PC-9 (cell line): ENCODE data around the gene KLRC1. TPM values are rescaled to one million over a fixed set of nuclear protein-coding genes. Genes with fewer than 3 reads are reported as not detected.

Experiments used
- BruUV-seq: library from RNA; stranded (reverse); fragments of 400-500 nt; replicated peaks from 2 replicates; lab custom pipeline; 2021; lab: Mats Ljungman, UMichigan
- CTCF ChIA-PET: fragments of 300-600 bp; sonication (Branson Sonifier 250); formaldehyde crosslinking; loops from one replicate; lab custom pipeline; 2022; ENCODE audit warnings: antibody characterized with exemption; lab: Charles Lee
- POLR2A ChIA-PET: fragments of 300-600 bp; sonication (Branson Sonifier 250); formaldehyde crosslinking; loops from one replicate; lab custom pipeline; 2022; ENCODE audit warnings: antibody characterized with exemption; ENCODE audit not compliant: unreplicated experiment; lab: Charles Lee
- DNase-seq, 2 experiments: peaks; one replicate each; pipeline versions ENCODE4 v3.0.0 to v3.0.0-alpha.2; 2015 to 2022; ENCODE audit warnings: mixed read lengths in 1 of 2
- H2AFZ ChIP-seq: fragments of 200-600 bp; sonication (generic); 2 replicates; pipeline ENCODE4 v1.8.1; 2017; ENCODE audit warnings: antibody characterized with exemption
- H3F3A ChIP-seq: fragments of 200-600 bp; sonication (generic); 2 replicates; pipeline ENCODE4 v1.8.1; 2017; ENCODE audit warnings: antibody characterized with exemption, mild to moderate bottlenecking, low read depth; ENCODE audit not compliant: insufficient read depth
- H3K27ac ChIP-seq: fragments of 200-600 bp; sonication (generic); 2 replicates; pipeline ENCODE4 v1.6.1; 2016; ENCODE audit warnings: mixed run types
- H3K27me3 ChIP-seq: fragments of 200-600 bp; sonication (generic); 2 replicates; pipeline ENCODE4 v1.6.1; 2016; ENCODE audit warnings: low read depth, mixed run types; ENCODE audit not compliant: insufficient read depth
- H3K36me3 ChIP-seq: fragments of 200-600 bp; sonication (generic); 2 replicates; pipeline ENCODE4 v1.6.1; 2016; ENCODE audit warnings: low read depth, mixed run types
- H3K4me1 ChIP-seq: fragments of 200-600 bp; sonication (generic); replicated peaks from 2 replicates; pipeline ENCODE4 v1.6.1; 2016; ENCODE audit warnings: mixed run types; ENCODE audit not compliant: insufficient read depth
- H3K4me2 ChIP-seq: fragments of 200-600 bp; sonication (generic); 2 replicates; pipeline ENCODE4 v1.6.1; 2017; ENCODE audit warnings: mixed run types
- H3K4me3 ChIP-seq: fragments of 200-600 bp; sonication (generic); 2 replicates; pipeline ENCODE4 v1.6.1; 2016; ENCODE audit warnings: mixed run types
- H3K79me2 ChIP-seq: fragments of 200-600 bp; sonication (generic); 2 replicates; pipeline ENCODE4 v1.6.1; 2017; ENCODE audit warnings: low read depth, mixed run types
- H3K9me2 ChIP-seq: fragments of 200-600 bp; sonication (generic); 2 replicates; pipeline ENCODE4 v1.8.1; 2017; ENCODE audit warnings: mild to moderate bottlenecking; ENCODE audit not compliant: insufficient read depth
- H3K9me3 ChIP-seq: fragments of 200-600 bp; sonication (generic); 2 replicates; pipeline ENCODE4 v1.8.1; 2016; ENCODE audit warnings: low read depth; ENCODE audit not compliant: insufficient read depth
- H4K20me1 ChIP-seq: fragments of 200-600 bp; sonication (generic); 2 replicates; pipeline ENCODE4 v1.8.1; 2017; ENCODE audit not compliant: insufficient read depth
- CTCF ChIP-seq: fragments of 200-600 bp; sonication (generic); conservative IDR thresholded peaks from 2 replicates; pipeline ENCODE4 v1.6.1; 2017; ENCODE audit warnings: mixed run types, antibody characterized with exemption, mild to moderate bottlenecking, moderate library complexity
- EZH2 ChIP-seq: fragments of 200-600 bp; sonication (generic); IDR thresholded peaks from 2 replicates; pipeline ENCODE4 v1.8.0; 2017; ENCODE audit warnings: antibody characterized with exemption, low read depth
- intact Hi-C: fragments of 100-400 bp; cut with micrococcal nuclease; formaldehyde crosslinking; loops from one replicate; pipeline ENCODE4 v1.10.0; 2022; ENCODE audit not compliant: unreplicated experiment
- total RNA-seq: library from RNA; stranded (reverse); gene quantifications from 2 replicates; pipeline ENCODE4 v1.2.3, GENCODE V29; 2021

Gene KLRC1
- total RNA-seq, 1 experiment from 2014 or later = not detected

GRCh38 chr12:10405294-10405693 lies 47.9 kb downstream of the KLRC1 start:
- POLR2A ChIA-PET = interaction anchor here (0.5 kb wide), 1 partner anchor 39 kb away, joined by 5 read pairs; no protein-coding TSS in a partner anchor
- H3K27ac ChIP-seq = no peak overlapping the region
- CTCF ChIA-PET = interaction anchor here (0.6 kb wide), 1 partner anchor 1748 kb away, joined by 3 read pairs; no protein-coding TSS in a partner anchor
- H3K4me1 ChIP-seq = no peaks in the 10 kb centered on the region
- H3K36me3 ChIP-seq = no peaks in the 10 kb centered on the region
- no peak overlapping the region for H3K4me3 ChIP-seq
- no TSS peak for BruUV-seq
- no peaks in the 10 kb centered on the region for H4K20me1 ChIP-seq
- H2AFZ ChIP-seq = no peak overlapping the region
- DNase-seq = peak in 1 of 2 experiments; percentile 45
- no peak overlapping the region for H3K4me2 ChIP-seq
- no peaks in the 10 kb centered on the region; the same call in 1 of the 2 replicates for H3K9me2 ChIP-seq
- intact Hi-C loops = no loop called here
- H3K9me3 ChIP-seq = peaks cover under 1% of the 10 kb centered on the region; the same call in 1 of the 2 replicates
- no peaks in the 10 kb centered on the region for H3K79me2 ChIP-seq
- H3K27me3 ChIP-seq = no peaks in the 10 kb centered on the region
- no peak for TF ChIP-seq CTCF
- no peak for TF ChIP-seq EZH2
- 0 out of 2 replicates have a peak, but pooled peaks cover 5% of the 10 kb centered on the region for H3F3A ChIP-seq

- intact Hi-C loops = no loop called here
These were observed 48.4 kb downstream of the KLRC1 start for GRCh38 chr12:10404798-10405197.

GRCh38 chr12:10400829-10401228 lies 52.3 kb downstream of the KLRC1 start:
- no TSS peak for BruUV-seq
- intact Hi-C loops = no loop called here
- Histone ChIP-seq H2AFZ (no peak overlapping the region), H3K9me2 (no peaks in the 10 kb centered on the region; the same call in 1 of the 2 replicates), H3K4me2 (no peak overlapping the region), H3K36me3 (0 out of 2 replicates have a peak, but pooled peaks cover 3% of the 10 kb centered on the region), H3K9me3 (peaks cover 4% of the 10 kb centered on the region; the same call in 1 of the 2 replicates), H3K79me2 (no peaks in the 10 kb centered on the region), H3K27me3 (no peaks in the 10 kb centered on the region), H4K20me1 (no peaks in the 10 kb centered on the region), H3K27ac (no peak overlapping the region), H3F3A (0 out of 2 replicates have a peak, but pooled peaks cover 3% of the 10 kb centered on the region), H3K4me1 (peaks cover 12% of the 10 kb centered on the region; the same call in 1 of the 2 replicates), H3K4me3 (no peak overlapping the region)
- ChIA-PET CTCF (interaction anchor here (0.6 kb wide), 1 partner anchor 54 kb away, joined by 3 read pairs; no protein-coding TSS in a partner anchor), POLR2A (interaction anchor here (0.7 kb wide), 1 partner anchor 261 kb away, joined by 3 read pairs; no protein-coding TSS in a partner anchor)
- no peak for TF ChIP-seq CTCF
- TF ChIP-seq EZH2 = no peak
- no peak for DNase-seq

More at GRCh38 chr12:10404798-10405197, 48.4 kb downstream of the KLRC1 start:
- Histone ChIP-seq H3F3A (0 out of 2 replicates have a peak, but pooled peaks cover 2% of the 10 kb centered on the region), H2AFZ (no peak overlapping the region), H3K4me1 (no peaks in the 10 kb centered on the region), H3K4me3 (no peak overlapping the region), H3K4me2 (no peak overlapping the region), H3K36me3 (no peaks in the 10 kb centered on the region), H3K9me3 (peaks cover 4% of the 10 kb centered on the region; the same call in 1 of the 2 replicates), H3K27ac (no peak overlapping the region), H3K9me2 (no peaks in the 10 kb centered on the region; the same call in 1 of the 2 replicates), H3K27me3 (no peaks in the 10 kb centered on the region), H3K79me2 (no peaks in the 10 kb centered on the region), H4K20me1 (no peaks in the 10 kb centered on the region)
- no peak for DNase-seq
- no peak for TF ChIP-seq EZH2
- no peak for TF ChIP-seq CTCF
- CTCF ChIA-PET = interaction anchor here (0.6 kb wide), 1 partner anchor 1748 kb away, joined by 3 read pairs; no protein-coding TSS in a partner anchor
- POLR2A ChIA-PET = interaction anchor here (0.5 kb wide), 1 partner anchor 38 kb away, joined by 5 read pairs; no protein-coding TSS in a partner anchor
- no TSS peak for BruUV-seq
